ENCODE measurements around the gene NMT2. TPM values are rescaled to one million over a fixed set of nuclear protein-coding genes. Genes with fewer than 3 reads are reported as not detected.

NMT2 gene
- total RNA-seq, 6 experiments from 2014 or later = 29.4 to 67.3 (median 62.6) TPM

- H3K36me3 Mint-ChIP-seq (ENCODE audit: low read depth) = peaks cover 32% of the 10 kb centered on the region
- no peak overlapping the region for H3K4me3 Mint-ChIP-seq
- no peak for TF ChIP-seq CTCF (IDR thresholded peaks at IDR 0.05)
- peaks cover 3% of the 10 kb centered on the region; the same call in 1 of the 2 replicates for H3K27me3 Mint-ChIP-seq (ENCODE audit: insufficient read depth)
- H3K9me3 Mint-ChIP-seq = no peaks in the 10 kb centered on the region
- peak overlapping the region; percentile 40 for H3K27ac Mint-ChIP-seq
- peaks cover 21% of the 10 kb centered on the region for H3K4me1 Mint-ChIP-seq (ENCODE audit: low read depth)
- no peak for DNase-seq
Measured at GRCh38 chr10:15103513-15103912, 65.0 kb downstream of the NMT2 start.

- no peak overlapping the region for H3K4me3 Mint-ChIP-seq
- peaks cover 28% of the 10 kb centered on the region for H3K36me3 Mint-ChIP-seq (ENCODE audit: low read depth)
- DNase-seq = no peak
Measured at GRCh38 chr10:15099886-15100285, 68.6 kb downstream of the NMT2 start.

GRCh38 chr10:15097011-15097812, 71.3 kb downstream of the NMT2 start, which contains the start of gene RPP38:
RPP38 (plus strand) TSS chr10:15097355; CDS start chr10:15103315, 5,960 bp downstream.
- peak; percentile 93 for DNase-seq
- Mint-ChIP-seq H3K9me3 (peaks cover 4% of the 10 kb centered on the region; the same call in 1 of the 2 replicates), H3K4me3 (peak within 1 kb of the TSS; percentile 99), H3K4me1 (ENCODE audit: low read depth) (peaks cover 21% of the 10 kb centered on the region), H3K27ac (peak within 1 kb of the TSS; percentile 99), H3K27me3 (ENCODE audit: insufficient read depth) (peaks cover 13% of the 10 kb centered on the region), H3K36me3 (ENCODE audit: low read depth) (peaks cover 19% of the 10 kb centered on the region)
- no peak for TF ChIP-seq CTCF (IDR thresholded peaks at IDR 0.05)

More at GRCh38 chr10:15099886-15100285, 68.6 kb downstream of the NMT2 start:
- peaks cover 21% of the 10 kb centered on the region for H3K4me1 Mint-ChIP-seq (ENCODE audit: low read depth)
- no peak for TF ChIP-seq CTCF (IDR thresholded peaks at IDR 0.05)
- H3K27ac Mint-ChIP-seq = peak overlapping the region; percentile 72
- peaks cover 4% of the 10 kb centered on the region; the same call in 1 of the 2 replicates for H3K9me3 Mint-ChIP-seq
- H3K27me3 Mint-ChIP-seq (ENCODE audit: insufficient read depth) = peaks cover 8% of the 10 kb centered on the region

GRCh38 chr10:15096661-15097010, 71.9 kb downstream of the NMT2 start:
- H3K36me3 Mint-ChIP-seq (ENCODE audit: low read depth) = peaks cover 19% of the 10 kb centered on the region
- no peak for DNase-seq
- peaks cover 21% of the 10 kb centered on the region for H3K4me1 Mint-ChIP-seq (ENCODE audit: low read depth)
- H3K4me3 Mint-ChIP-seq = peak overlapping the region; percentile 99
- peaks cover 4% of the 10 kb centered on the region; the same call in 1 of the 2 replicates for H3K9me3 Mint-ChIP-seq
- peak overlapping the region; percentile 99 for H3K27ac Mint-ChIP-seq
- H3K27me3 Mint-ChIP-seq (ENCODE audit: insufficient read depth) = peaks cover 15% of the 10 kb centered on the region
- TF ChIP-seq CTCF (IDR thresholded peaks at IDR 0.05) = no peak

- no peak for TF ChIP-seq CTCF (IDR thresholded peaks at IDR 0.05)
- Mint-ChIP-seq H3K27ac (no peak overlapping the region), H3K9me3 (peaks cover 2% of the 10 kb centered on the region; the same call in 1 of the 2 replicates), H3K27me3 (ENCODE audit: insufficient read depth) (peaks cover 14% of the 10 kb centered on the region), H3K4me3 (no peak overlapping the region), H3K36me3 (ENCODE audit: low read depth) (peaks cover 5% of the 10 kb centered on the region), H3K4me1 (ENCODE audit: low read depth) (peaks cover 6% of the 10 kb centered on the region)
- no peak for DNase-seq
Measured at GRCh38 chr10:15092855-15093408, 75.6 kb downstream of the NMT2 start.
